Measurements from ENCODE around the gene CNTN2. TPM values are rescaled to one million over a fixed set of nuclear protein-coding genes. Genes with fewer than 3 reads are reported as not detected.

CNTN2 gene, protein sequence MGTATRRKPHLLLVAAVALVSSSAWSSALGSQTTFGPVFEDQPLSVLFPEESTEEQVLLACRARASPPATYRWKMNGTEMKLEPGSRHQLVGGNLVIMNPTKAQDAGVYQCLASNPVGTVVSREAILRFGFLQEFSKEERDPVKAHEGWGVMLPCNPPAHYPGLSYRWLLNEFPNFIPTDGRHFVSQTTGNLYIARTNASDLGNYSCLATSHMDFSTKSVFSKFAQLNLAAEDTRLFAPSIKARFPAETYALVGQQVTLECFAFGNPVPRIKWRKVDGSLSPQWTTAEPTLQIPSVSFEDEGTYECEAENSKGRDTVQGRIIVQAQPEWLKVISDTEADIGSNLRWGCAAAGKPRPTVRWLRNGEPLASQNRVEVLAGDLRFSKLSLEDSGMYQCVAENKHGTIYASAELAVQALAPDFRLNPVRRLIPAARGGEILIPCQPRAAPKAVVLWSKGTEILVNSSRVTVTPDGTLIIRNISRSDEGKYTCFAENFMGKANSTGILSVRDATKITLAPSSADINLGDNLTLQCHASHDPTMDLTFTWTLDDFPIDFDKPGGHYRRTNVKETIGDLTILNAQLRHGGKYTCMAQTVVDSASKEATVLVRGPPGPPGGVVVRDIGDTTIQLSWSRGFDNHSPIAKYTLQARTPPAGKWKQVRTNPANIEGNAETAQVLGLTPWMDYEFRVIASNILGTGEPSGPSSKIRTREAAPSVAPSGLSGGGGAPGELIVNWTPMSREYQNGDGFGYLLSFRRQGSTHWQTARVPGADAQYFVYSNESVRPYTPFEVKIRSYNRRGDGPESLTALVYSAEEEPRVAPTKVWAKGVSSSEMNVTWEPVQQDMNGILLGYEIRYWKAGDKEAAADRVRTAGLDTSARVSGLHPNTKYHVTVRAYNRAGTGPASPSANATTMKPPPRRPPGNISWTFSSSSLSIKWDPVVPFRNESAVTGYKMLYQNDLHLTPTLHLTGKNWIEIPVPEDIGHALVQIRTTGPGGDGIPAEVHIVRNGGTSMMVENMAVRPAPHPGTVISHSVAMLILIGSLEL
- total RNA-seq (2022; extraction: Qiagen RNA extraction; ENCODE audit: low read depth), result 0.03 to 0.19 TPM (median 0.03 TPM) in 3 of 5 replicates, not detected in the others

DNA sequence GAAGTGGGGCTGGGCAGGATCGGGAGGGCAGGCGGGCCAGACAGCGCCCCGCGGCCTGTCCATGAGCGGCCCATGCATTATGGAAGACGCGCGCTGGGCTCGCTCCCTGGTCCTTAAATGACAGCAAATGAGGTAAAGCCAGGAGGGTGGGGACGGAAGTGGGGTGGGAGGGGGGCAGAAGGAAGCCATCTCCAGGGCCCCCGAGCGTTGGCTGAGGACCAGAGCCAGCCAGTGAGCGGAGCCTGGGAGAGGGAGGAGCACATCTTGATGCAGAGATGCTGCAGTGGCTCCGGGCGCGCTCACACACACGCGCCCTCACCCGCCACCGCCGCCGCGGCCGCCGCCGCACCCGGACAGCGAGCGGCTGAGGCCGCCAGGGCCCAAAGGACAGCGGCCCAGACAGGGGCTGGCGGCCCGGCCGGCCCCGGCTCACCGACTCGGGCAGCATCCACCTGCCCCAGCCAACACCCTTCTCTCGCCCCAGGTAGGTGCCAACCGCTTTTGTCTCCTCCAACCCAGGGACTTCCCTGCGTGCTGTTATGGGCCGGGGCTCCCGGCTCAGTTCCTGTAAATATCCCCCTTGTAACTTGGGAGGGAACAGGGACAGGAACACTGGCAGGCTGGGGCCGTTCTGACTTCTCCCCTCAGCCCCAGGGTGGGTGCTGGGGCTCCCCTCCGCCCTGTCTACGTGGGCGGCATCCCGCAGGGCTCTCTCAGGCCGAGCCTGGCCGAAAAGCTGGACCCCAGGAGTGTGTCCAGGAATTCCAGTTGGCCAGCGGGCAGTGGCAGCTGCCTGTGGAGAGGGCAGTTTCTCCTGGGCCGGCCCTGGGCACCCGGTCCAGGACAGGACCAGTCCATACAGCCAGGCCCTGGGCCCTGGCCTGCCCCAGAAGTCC lies at the start of gene CNTN2:
Gene CNTN2, plus strand, starts transcription at position 302 of the 896 bp plus-strand sequence. CDS start 9,974 bp downstream, outside the sequence.

DNA sequence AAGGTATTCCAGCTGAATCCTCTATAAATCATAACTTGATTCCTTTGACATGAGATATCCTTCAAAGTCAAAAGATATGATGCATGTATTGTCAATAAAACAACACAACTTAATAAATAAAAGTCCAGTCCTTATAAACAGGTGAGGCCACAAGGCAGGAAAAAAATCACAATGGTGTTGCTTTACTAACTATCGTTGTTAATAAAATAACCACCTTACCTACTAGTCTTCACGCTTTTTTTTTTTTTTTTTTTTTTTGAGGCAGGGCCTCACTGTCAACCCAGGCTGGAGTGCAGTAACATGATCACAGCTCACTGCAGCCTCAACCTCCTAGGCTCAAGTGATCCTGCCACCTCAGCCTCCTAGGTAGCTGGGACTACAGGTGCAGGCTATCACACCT lies 41.3 kb downstream of the CNTN2 start, which contains the start of gene TMEM81:
Gene TMEM81, minus strand, starts transcription at position 101 of the 400 bp plus-strand sequence. CDS start 140 bp downstream, outside the sequence.

DNA sequence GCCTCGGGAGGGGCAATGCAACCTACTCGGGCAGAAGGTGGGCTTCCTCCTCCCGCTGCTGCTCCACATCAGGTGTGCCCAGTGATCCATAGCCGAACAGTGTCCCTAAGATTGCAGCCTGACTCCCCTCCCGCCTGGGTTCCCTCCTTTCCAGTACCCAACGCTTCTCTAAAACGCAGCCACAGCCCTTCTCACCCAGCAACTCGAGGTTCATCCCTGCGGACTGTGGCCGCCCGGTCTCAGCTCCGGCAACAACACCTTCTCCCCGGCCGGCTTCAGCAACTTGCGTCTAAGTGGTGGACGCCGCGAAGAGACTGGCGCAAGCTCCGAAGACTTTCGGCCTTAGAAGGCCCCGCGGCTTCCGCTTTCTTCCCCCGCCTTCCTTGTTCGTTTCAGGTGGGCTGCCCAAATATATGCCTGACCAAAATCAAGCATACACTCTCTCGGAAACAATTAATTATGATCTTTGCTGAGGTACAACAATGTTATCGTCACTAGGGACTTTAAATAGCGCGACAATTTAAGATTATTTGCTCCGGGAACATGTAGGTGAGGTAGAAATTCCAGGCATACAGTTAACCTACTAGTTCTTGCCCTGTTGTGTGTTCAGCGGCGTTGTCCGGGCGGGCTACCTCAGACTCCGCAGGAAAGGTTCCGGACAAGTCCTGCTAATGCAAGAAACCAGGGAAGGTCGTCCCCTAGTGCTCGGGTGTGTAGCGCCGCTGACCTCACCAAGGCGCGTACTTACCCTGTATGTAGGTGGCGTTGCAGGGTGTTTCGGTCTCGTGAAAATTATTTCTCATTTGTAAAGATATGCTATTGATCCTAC lies 78.9 kb downstream of the CNTN2 start, which contains the start of gene RBBP5:
Gene RBBP5, minus strand, starts transcription at position 319 of the 829 bp plus-strand sequence. Its CDS starts 105 bp downstream, at position 214.

Other genes starting within 250 kb of the CNTN2 start
- 1.5 to 2.4 TPM (median 1.8 TPM) in 5 replicates for gene NFASC, start 172.3 kb upstream of the CNTN2 start, total RNA-seq (2022; extraction: Qiagen RNA extraction; ENCODE audit: low read depth)
- gene TMEM81, start 41.2 kb downstream of the CNTN2 start, total RNA-seq (2022; extraction: Qiagen RNA extraction; ENCODE audit: low read depth), result 2.2 to 3.5 TPM (median 2.6 TPM) in 5 replicates
- gene RBBP5, start 78.8 kb downstream of the CNTN2 start, total RNA-seq (2022; extraction: Qiagen RNA extraction; ENCODE audit: low read depth), result 12.4 to 16.0 TPM (median 14.4 TPM) in 5 replicates
- 9.1 to 12.2 TPM (median 11.1 TPM) in 5 replicates for gene DSTYK, start 168.5 kb downstream of the CNTN2 start, total RNA-seq (2022; extraction: Qiagen RNA extraction; ENCODE audit: low read depth)
- 2.8 to 3.3 TPM (median 3.1 TPM) in 5 replicates for gene TMCC2, start 184.7 kb downstream of the CNTN2 start, total RNA-seq (2022; extraction: Qiagen RNA extraction; ENCODE audit: low read depth)

All from A549 treated with DMSO at 1 μM for 4 hours (cell line).